OCI-LY7 (cell line): ENCODE results near the gene LCN9.

ENCODE experiments used
- CTCF ChIP-seq: fragments of 200-600 bp; sonication (generic); conservative IDR thresholded peaks from 2 replicates; pipeline ENCODE4 v1.5.1; 2014; ENCODE audit warnings: mild to moderate bottlenecking, antibody characterized with exemption, low read length, moderate library complexity, mixed read lengths
- EZH2phosphoT487 ChIP-seq: fragments of 200-600 bp; sonication (generic); IDR thresholded peaks from 2 replicates; pipeline ENCODE4 v1.6.1; 2018; ENCODE audit warnings: low read depth, borderline replicate concordance, mild to moderate bottlenecking, mixed run types, antibody characterized with exemption, low read length, moderate library complexity, mixed read lengths

- no peak for TF ChIP-seq CTCF
- no peak for TF ChIP-seq EZH2phosphoT487
These were observed 12.7 kb upstream of the LCN9 start for GRCh38 chr9:135650408-135650807.
